Naive B cell (primary cell): Measurements from ENCODE around the gene CPT1A. TPM values are rescaled to one million over a fixed set of nuclear protein-coding genes. Genes with fewer than 3 reads are reported as not detected.
A peak's percentile ranks its signal among the peaks of the same experiment; 100 is the strongest.

Experiments used
- ATAC-seq, 2 donors: fragments of 150-1000 bp; cut with Tn5 transposase; 2 replicates each; pipeline ENCODE4 v1.10.0; 2021; ENCODE audit warnings: low read depth in 2 of 2, mild to moderate bottlenecking in 2 of 2, moderate library complexity in 2 of 2
- DNase-seq: peaks from one replicate; pipeline ENCODE4 v3.0.0; 2022
- H3K27ac Mint-ChIP-seq, 6 donors: one replicate each; pipeline ENCODE4 v1.8.0; 2020 to 2022; ENCODE audit warnings: mild to moderate bottlenecking in 6 of 6, mixed read lengths in 6 of 6, moderate library complexity in 5 of 6, inconsistent platforms in 2 of 6
- H3K27me3 Mint-ChIP-seq, 3 donors: one replicate each; pipeline ENCODE4 v1.8.0; 2021 to 2022; ENCODE audit warnings: mixed read lengths in 3 of 3, mild to moderate bottlenecking in 1 of 3
- H3K36me3 Mint-ChIP-seq, 2 donors: one replicate each; pipeline ENCODE4 v1.8.0; 2020 to 2022; ENCODE audit warnings: mixed read lengths in 2 of 2, inconsistent platforms in 1 of 2, mild to moderate bottlenecking in 1 of 2
- H3K4me1 Mint-ChIP-seq, 3 donors: one replicate each; pipeline ENCODE4 v1.8.0; 2020 to 2022; ENCODE audit warnings: mixed read lengths in 3 of 3, inconsistent platforms in 1 of 3, mild to moderate bottlenecking in 1 of 3, moderate library complexity in 1 of 3
- H3K4me3 Mint-ChIP-seq, 8 donors: one replicate each; pipeline ENCODE4 v1.8.0; 2020 to 2022; ENCODE audit warnings: mild to moderate bottlenecking in 8 of 8, mixed read lengths in 8 of 8, moderate library complexity in 8 of 8, inconsistent platforms in 2 of 8
- H3K9me3 Mint-ChIP-seq, 7 donors: one replicate each; pipeline ENCODE4 v1.8.0; 2020 to 2022; ENCODE audit warnings: mixed read lengths in 7 of 7, mild to moderate bottlenecking in 5 of 7, inconsistent platforms in 2 of 7, moderate library complexity in 1 of 7
- polyA plus RNA-seq, 6 donors: library from polyadenylated mRNA; unstranded; fragments of 300-500 nt; fragmentation: Illumina TruSeq; gene quantifications; one replicate each; pipeline ENCODE4 v1.2.3, GENCODE V29; 2021; ENCODE audit warnings: low read depth in 6 of 6

Gene CPT1A
- polyA plus RNA-seq, 6 donors from 2014 or later, result 0.73 to 13.9 (median 3.2) TPM

DNA sequence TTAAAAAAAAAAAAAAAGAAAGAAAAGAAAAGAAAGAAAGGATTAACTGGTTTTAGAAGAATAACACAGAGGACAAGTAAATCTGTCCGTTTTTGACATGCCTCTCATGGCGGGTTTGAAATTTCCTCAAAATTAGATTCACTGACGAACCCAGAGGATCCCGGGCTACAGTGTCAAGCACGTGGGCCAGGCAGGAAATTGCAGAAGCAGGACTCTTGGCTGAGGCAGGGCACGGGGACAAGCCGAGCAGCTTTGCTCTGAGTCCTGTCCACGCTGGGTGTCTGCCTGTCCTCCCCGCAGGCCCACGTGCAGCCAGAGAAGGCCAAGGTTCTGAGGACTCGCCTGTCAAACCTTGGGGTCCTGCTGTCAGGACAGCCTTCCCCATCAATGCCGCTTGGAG, 132.7 kb downstream of the CPT1A start:
- Mint-ChIP-seq H3K4me3 (no peak overlapping the region), H3K27ac (no peak overlapping the region), H3K27me3 (peaks cover 0 to 4% (median 0%) of the 10 kb centered on the region in 3 donors), H3K36me3 (no peaks in the 10 kb centered on the region), H3K4me1 (no peaks in the 10 kb centered on the region), H3K9me3 (no peaks in the 10 kb centered on the region)
- no peak for DNase-seq
- no peak for ATAC-seq

DNA sequence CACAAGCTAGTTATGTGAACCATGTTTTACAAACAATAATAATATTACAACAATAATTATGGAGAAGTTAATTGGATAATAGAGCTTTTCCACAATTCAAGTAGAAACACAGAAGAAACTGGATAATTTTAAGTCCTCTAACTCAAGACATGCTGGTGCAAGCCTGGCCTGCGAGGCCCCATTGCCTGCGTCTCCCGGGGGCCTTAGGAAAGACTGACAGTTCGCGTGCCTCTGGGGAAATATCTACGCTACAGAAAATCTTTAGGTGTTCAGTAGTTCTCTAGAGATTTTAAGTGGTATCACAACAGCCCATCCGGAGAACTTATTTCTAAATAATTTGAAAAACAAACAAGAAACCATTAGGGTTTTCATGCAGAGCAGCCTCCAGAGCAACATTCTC, 134.2 kb downstream of the CPT1A start:
- DNase-seq (no peak), ATAC-seq (no peak)
- Mint-ChIP-seq H3K27me3 (peaks cover 0 to 10% (median 4%) of the 10 kb centered on the region in 3 donors), H3K4me3 (no peak overlapping the region), H3K4me1 (no peaks in the 10 kb centered on the region), H3K27ac (no peak overlapping the region), H3K9me3 (no peaks in the 10 kb centered on the region), H3K36me3 (no peaks in the 10 kb centered on the region)

DNA sequence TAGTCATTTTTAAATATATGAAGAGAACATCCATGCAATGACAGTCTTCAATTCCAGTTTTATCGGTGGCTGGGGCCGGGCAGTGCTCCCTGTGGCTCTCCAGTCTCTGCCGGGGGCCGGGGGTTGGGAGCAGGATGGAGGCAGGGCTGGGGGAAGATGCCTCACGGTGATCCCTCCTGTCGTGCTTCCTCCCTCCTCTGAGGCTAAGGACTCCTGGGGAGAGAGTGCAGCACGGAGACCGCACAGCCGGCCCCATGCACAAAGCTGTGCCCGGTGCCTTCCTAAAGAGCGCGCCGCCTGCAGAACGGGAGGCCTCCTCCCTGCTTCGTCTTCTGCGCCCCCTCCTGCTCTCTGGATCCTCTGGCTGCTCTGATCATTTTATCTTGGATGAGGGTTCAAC, 136.8 kb downstream of the CPT1A start:
- Mint-ChIP-seq H3K27ac (peak overlapping the region in 2 of 6 donors; percentile 47 to 89), H3K27me3 (peaks cover 0 to 27% (median 8%) of the 10 kb centered on the region in 3 donors), H3K4me3 (no peak overlapping the region), H3K4me1 (no peaks in the 10 kb centered on the region), H3K9me3 (peaks cover 0 to 3% (median 0%) of the 10 kb centered on the region in 7 donors), H3K36me3 (no peaks in the 10 kb centered on the region)
- DNase-seq (no peak), ATAC-seq (no peak)

Other genes with a start within 250 kb of the CPT1A start
- gene GAL, start 157.4 kb downstream of the CPT1A start, polyA plus RNA-seq, result not detected
- gene TESMIN, start 90.4 kb downstream of the CPT1A start, polyA plus RNA-seq, result 1 to 10 TPM in 4 of 6 donors, under 1 TPM in 1, not detected in 1; 0.61 to 2.5 (median 1.7) TPM
- 100 to 1,000 TPM in 5 of 6 donors, 10 to 100 TPM in 1; 94.8 to 125 (median 116) TPM for gene MRPL21, start 61.9 kb upstream of the CPT1A start, polyA plus RNA-seq
- 10 to 100 TPM in 1 of 6 donors, 1 to 10 TPM in 5; 3.1 to 12.6 (median 6.8) TPM for gene IGHMBP2, start 62.0 kb upstream of the CPT1A start, polyA plus RNA-seq
- not detected for gene MRGPRD, start 139.1 kb upstream of the CPT1A start, polyA plus RNA-seq
- not detected for gene MRGPRF, start 171.3 kb upstream of the CPT1A start, polyA plus RNA-seq
- 10 to 100 TPM in 1 of 6 donors, 1 to 10 TPM in 5; 4.8 to 12.5 (median 6.9) TPM for gene TPCN2, start 207.0 kb upstream of the CPT1A start, polyA plus RNA-seq